ENCODE measurements around the gene TEX264.

DNA sequence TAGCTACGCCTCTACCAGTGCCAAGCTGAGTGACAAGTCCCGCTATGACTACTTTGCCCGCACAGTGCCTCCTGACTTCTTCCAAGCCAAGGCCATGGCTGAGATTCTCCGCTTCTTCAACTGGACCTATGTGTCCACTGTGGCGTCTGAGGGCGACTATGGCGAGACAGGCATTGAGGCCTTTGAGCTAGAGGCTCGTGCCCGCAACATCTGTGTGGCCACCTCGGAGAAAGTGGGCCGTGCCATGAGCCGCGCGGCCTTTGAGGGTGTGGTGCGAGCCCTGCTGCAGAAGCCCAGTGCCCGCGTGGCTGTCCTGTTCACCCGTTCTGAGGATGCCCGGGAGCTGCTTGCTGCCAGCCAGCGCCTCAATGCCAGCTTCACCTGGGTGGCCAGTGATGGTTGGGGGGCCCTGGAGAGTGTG lies 41.5 kb downstream of the TEX264 start:
- TF ChIP-seq, protein P1, sequence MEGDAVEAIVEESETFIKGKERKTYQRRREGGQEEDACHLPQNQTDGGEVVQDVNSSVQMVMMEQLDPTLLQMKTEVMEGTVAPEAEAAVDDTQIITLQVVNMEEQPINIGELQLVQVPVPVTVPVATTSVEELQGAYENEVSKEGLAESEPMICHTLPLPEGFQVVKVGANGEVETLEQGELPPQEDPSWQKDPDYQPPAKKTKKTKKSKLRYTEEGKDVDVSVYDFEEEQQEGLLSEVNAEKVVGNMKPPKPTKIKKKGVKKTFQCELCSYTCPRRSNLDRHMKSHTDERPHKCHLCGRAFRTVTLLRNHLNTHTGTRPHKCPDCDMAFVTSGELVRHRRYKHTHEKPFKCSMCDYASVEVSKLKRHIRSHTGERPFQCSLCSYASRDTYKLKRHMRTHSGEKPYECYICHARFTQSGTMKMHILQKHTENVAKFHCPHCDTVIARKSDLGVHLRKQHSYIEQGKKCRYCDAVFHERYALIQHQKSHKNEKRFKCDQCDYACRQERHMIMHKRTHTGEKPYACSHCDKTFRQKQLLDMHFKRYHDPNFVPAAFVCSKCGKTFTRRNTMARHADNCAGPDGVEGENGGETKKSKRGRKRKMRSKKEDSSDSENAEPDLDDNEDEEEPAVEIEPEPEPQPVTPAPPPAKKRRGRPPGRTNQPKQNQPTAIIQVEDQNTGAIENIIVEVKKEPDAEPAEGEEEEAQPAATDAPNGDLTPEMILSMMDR (conservative IDR thresholded peaks at IDR 0.05; ENCODE audit: low read length) = no peak
- no peak for TF ChIP-seq EZH2phosphoT487 (IDR thresholded peaks at IDR 0.05; ENCODE audit: borderline replicate concordance, low read depth, low read length)
